ENCODE data around the gene CEACAM8.
"Not testable (repeated sequence)": the region's sequence is repeated elsewhere in the genome, so short reads cannot be mapped to it uniquely, and the experiment has no call there.

Gene CEACAM8

DNA sequence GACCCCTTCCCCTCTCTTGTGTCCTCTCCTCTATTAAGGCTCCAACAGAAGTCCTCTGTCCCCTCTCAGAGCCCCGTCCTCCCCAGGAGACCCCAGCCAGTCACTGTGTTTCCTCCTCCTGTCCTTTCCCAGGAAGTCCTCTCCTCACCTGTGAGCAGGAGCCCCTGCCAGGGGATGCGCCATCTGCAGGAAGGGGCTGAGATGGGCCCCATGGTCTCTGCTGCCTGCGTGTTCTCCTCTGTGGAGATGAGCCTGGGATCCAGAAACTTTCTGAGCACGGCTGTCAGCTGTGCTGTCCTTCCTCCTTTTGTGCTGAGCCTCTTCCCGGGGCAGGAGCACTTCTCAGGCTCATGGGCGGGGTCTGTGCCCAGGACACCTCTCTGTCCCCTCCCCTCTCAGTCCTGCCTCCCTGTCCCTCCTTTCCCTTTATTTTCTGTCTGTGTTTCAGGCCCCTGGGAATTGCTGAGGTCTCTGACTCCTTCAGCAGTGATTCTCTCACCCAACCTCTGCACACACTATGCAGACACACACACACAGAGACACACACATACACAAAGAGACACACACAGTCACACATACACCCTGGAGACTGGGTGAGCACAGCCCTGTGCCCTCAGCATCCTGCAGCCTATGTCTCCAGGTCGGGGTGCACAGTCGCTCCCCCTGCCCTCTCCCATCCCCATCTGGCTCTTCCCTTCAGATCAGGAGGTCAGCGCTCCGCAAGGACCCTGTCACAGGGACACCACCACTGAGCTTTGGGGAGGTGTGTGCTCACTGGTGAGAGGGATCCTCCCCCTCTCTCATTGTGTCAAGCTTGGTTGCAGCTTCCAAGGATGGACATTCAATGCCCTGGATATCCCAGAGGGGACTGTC lies at the start of gene CEACAM8:
TSS of gene CEACAM8 (minus strand) at position 308 of the 873 bp plus-strand sequence. CDS start at position 212, 96 bp downstream.
- no peak for DNase-seq

DNA sequence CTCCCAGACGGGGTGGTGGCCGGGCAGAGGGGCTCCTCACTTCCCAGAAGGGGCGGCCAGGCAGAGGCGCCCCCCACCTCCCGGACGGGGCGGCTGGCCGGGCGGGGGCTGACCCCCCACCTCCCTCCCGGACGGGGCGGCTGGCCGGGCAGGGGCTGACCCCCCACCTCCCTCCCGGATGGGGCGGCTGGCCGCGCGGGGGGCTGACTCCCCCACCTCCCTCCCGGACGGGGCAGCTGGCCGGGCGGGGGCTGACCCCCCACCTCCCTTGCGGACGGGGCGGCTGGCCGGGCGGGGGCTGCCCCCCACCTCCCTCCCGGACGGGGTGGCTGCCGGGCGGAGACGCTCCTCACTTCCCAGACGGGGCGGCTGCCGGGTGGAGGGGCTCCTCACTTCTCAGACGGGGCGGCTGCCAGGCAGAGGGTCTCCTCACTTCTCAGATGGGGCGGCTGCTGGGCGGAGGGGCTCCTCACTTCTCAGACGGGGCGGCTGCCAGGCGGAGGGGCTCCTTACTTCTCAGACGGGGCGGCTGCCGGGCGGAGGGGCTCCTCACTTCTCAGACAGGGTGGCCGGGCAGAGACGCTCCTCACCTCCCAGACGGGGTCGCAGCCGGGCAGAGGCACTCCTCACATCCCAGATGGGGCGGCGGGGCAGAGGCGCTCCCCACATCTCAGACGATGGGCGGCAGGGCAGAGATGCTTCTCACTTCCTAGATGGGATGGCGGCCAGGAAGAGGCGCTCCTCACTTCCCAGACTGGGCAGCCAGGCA lies 44.8 kb upstream of the CEACAM8 start:
- not testable (repeated sequence) for DNase-seq

GRCh38 chr19:42635233-42635539 lies 40.5 kb upstream of the CEACAM8 start:
- no peak for DNase-seq

DNA sequence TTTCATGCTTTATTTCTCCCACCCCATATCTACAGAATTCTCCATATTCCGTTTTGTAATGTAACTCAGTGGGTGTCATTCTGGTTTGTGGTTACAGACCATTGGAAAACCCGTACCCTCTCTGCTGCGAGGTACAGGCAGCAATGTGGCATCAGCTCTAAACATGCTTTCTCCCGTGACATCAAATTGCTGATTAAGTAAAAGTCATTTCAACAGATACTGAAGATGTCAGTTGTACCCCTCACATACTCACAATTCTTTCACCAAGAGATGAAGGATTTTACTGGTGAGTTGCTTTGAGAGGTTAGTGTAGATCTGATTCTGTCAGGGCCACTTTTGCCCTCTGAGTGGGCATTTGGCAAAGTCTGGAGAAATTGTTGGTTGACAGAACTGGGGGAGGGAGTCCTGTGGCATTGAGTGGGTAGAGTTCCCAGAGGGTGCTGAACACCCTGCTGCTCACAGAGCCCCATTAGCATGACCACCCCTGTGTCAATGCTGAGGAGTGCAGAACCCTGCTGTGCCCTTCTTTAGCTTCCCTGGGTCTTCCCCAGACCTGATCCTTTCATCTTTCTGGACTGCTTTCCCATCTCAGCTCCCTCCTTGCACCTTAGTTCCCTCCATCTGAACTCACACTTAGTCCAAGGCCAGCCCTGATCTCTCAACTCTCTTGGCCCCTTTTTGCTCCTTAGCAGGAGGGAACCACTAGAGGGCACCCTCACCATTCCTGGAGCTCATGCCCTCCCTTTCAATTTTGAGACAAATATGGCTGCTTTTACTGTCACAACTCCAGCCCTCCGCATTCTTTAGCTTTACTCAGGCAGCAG lies 39.9 kb upstream of the CEACAM8 start:
- peak in 1 of 2 experiments; percentile 65 for DNase-seq

GRCh38 chr19:42629191-42629590 lies 34.5 kb upstream of the CEACAM8 start:
- no peak for DNase-seq

DNA sequence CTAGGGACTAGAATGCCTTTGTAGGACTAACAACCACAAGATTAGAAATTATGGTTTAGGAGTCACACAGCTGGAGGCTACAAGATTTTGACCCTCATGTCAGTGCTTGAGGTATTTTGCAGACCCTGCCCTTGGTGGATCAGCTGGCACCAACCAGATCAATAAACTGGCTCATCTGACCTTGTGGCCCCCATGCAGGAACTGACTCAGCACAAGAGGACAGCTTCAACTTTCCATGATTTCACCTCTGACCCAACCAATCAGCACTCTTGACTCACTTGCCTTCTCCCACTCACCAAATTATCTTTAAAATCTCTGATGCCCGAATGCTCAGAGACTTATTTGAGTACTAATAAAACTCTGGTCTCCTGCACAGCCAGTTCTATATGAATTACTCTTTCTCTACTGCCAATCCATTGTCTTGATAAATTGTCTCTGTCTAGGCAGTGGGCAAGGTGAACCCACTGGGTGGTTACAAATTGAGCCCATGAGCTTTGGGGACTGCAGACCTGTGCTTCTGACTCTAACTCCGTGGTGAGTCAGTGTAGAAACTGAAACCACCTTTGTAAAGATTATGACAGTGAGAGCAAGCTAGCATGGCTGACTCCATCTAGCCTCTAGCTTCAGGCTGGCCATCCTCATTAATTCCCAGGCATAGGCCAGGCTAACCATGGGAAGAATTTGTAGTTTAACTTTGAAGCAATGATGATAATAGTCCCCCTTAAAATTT lies 33.9 kb upstream of the CEACAM8 start:
- DNase-seq, result no peak

- DNase-seq, result no peak
Measured at GRCh38 chr19:42627916-42628315, 33.2 kb upstream of the CEACAM8 start.

GRCh38 chr19:42626181-42626580 lies 31.5 kb upstream of the CEACAM8 start:
- no peak for DNase-seq

GRCh38 chr19:42619271-42619670 lies 24.5 kb upstream of the CEACAM8 start:
- no peak for DNase-seq

DNA sequence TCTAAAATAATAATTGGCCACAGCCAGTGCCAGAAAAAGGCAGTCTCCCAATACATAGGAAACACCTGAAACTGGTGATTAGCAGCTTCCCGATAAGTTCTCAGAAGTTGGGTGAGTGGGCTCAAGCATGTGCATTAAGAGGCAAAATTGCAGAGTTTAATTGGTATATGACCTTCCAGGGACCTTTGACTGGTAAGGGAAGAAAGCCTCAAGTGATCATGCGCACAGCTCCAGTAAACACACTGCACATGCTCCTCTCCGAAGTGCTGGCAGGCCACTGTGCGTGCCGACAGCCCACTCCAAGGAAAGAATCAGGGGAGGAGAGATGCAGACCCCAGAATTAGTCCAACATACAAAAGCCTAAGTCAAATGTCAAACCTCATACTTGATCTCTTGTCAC lies 18.9 kb upstream of the CEACAM8 start:
- DNase-seq, result no peak

DNA sequence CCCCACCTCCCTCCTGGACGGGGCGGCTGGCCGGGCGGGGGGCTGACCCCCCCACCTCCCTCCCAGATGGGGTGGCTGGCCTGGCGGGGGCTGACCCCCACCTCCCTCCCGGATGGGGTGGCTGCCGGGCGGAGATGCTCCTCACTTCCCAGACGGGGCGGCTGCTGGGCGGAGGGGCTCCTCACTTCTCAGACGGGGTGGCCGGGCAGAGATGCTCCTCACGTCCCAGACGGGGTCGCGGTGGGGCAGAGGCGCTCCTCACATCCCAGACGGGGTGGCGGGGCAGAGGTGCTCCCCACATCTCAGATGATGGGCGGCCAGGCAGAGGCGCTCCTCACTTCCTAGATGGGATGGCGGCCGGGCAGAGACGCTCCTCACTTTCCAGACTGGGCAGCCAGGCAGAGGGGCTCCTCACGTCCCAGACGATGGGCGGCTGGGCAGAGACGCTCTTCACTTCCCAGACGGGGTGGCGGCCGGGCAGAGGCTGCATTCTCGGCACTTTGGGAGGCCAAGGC lies 15.7 kb upstream of the CEACAM8 start:
- not testable (repeated sequence) for DNase-seq

DNA sequence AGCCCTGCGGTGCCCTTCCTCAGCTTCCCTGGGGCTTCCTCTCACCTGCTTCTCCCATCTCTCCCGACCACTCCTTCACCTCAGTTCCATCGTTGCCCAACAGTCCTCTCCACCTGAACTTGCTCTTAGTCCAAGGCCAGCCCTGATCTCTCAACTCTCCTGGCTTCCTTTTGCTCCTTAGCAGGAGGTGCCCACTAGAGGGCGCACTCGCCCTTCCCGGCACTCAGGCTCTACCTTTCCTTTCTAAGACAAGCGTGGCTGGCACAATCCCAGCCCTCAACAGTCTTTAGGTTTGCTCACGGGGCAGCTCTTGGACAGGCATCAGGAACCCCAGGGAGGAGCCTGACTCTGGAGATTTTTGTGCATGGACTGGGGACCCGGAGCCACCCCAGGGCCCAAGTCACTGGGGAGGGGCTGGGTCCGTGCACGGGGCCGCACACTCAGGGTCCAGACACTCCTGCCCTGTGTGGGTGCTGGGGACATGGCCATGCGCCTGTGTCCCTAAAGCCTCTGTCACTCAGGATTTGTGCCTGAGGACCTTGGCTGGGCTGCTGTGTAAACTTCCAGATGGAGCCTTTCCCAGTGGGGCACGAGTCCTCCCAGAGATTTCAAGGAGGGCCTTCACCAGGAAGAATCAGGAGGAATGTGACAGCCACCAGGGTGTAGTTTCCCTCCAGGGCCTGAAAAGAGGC lies 12.1 kb upstream of the CEACAM8 start:
- peak; percentile 21 to 81 for DNase-seq

- no peak for DNase-seq
Measured at GRCh38 chr19:42601811-42602443, 7.2 kb upstream of the CEACAM8 start.

DNA sequence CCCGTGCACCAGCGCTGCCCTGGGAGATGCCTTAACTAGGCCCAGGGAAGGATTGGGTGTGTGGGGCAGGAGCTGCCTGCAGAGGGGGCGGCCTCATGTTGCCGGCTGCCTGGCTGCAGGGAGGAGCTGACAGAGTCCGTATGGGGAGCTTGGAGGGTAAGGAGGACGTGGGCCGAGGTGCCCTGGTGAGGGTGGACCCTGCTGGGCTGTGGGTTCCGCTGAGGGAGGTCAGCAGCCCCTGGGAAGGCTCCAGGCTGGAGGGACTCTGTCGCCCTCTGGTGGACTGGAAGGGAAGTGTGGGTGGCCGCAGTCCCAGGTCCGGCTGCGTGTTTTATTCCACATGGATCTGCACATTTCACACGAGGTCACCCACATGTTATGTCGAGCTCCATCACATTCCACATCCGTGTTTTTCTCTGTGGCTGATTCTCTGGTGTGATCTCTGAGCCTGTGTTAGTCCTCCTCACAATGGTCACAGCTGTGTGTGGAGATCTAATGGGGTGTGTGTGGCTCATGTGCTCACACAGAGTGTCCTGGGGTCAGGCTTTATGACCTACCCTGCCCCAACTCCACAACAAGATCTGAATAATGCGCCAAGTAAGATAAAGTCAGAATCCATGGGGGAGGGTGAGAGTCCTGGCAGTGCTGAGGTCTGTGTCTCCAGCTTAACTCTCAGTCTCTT lies 1.8 kb upstream of the CEACAM8 start:
- peak; percentile 26 to 63 for DNase-seq

DNA sequence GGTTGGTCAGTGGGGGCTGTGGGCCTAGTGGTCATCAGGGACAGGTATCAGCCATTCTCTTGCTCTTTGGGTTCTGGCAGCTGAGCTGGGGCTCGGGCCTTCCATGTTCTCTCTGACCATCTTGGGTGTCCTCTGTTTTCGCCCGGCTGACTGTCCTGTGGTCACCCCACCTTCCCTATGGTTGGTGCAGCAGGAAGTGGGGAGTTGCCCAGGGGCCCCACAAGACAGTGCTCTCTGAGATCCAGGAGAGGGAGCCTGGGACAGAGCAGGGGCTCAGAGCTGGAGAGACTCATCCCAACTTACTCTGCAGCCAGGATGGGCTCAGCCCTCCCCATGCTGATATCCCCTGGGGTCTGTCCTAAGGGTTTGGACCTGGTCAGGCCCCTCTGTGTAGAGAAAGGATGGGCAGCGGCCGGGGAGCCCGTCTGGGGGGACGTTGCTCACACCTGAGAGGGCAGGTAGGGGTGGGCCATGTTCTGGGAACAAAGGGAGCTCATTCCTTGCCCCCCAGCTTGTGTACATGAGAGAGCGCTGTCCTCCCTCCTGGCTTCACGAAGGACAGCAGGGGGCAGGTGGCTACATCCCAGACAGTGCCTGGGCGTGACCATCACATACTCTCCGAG lies 937 bp upstream of the CEACAM8 start:
- no peak for DNase-seq

DNA sequence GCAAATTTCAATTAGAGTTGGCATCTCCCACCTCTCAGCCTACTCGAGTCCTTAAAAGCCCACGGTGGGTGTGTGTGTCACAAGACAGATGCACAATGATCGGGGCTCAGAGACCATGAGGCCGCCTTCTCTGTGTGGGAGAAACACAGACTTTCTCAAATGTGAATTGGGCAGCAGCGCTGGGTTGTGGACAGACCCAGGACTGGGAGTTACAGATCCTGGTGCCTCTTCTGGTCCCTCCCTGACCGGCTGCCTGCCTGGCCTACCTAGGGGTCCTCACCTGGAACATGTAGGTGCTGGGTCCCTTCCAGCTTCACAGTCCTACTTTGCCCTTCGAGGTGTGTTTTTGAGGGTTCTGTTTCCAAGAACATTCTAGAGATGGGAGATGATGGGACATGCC lies 4.9 kb downstream of the CEACAM8 start:
- DNase-seq, result no peak

DNA sequence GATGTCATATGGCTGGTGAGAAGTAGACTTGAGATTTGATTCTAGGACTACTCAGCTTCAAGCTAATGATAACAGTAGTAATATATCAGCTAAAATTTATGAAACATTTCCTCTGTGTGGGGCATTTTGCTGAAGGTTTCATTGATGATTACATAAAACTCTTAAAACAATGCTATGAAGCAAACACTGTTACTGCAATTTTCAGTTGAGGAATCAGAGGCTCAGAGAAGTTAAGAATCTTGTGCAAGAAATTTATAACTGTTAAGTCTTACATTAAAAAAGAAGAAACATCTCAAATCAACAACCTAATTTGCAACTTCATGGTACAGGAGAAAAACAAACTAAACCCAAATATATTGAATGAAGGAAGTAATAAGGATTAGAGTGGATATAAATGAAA lies 10.3 kb downstream of the CEACAM8 start:
- DNase-seq, result no peak

DNA sequence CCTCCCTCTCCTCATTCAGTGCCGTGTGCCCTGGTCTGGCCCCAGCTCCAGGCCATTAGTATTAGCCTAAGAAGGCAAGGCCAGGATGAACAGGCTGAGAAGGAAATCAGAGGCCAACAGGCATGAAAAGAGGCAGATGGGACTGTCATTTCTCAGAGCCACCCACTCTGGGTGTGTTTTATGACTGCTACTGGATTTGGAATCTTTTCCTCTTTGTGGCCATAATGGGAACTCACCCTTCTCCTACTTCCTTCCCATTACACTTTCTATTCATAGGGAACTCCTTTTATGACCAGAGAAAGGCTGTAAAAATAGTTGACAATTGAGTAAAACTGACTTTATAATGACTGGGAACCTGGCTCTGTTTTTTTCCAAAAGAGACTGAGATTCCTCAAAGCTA lies 17.7 kb downstream of the CEACAM8 start:
- no peak for DNase-seq

DNA sequence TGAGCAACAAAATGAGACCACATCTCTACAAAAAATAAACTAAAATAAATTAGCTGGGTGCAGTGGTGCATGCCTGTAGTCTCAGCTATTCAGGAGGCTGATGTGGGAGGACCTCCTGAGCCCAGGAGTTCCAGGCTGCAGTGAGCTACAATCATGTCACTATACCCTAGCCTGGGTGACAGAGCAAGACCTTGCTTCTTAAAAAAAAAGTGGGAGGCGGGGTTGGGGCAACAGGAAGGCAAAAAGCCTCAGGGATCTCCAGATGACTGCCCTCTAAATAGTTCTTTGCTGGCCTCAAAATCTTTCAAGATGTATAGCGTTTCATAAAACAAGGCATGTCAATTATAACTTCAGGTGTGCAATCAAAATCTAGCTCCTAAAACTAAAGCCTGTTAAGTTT lies 18.5 kb downstream of the CEACAM8 start:
- DNase-seq, result no peak

GRCh38 chr19:42573642-42574041 lies 21.1 kb downstream of the CEACAM8 start:
- DNase-seq, result no peak

All from NCI-H526 (cell line).